NCI-H748 (cell line): ENCODE results near the gene EGF.

Source experiments
- DNase-seq: peaks from one replicate; lab custom pipeline; 2025; ENCODE audit not compliant: unreplicated experiment; lab: John Stamatoyannopoulos, UW

EGF gene

DNA sequence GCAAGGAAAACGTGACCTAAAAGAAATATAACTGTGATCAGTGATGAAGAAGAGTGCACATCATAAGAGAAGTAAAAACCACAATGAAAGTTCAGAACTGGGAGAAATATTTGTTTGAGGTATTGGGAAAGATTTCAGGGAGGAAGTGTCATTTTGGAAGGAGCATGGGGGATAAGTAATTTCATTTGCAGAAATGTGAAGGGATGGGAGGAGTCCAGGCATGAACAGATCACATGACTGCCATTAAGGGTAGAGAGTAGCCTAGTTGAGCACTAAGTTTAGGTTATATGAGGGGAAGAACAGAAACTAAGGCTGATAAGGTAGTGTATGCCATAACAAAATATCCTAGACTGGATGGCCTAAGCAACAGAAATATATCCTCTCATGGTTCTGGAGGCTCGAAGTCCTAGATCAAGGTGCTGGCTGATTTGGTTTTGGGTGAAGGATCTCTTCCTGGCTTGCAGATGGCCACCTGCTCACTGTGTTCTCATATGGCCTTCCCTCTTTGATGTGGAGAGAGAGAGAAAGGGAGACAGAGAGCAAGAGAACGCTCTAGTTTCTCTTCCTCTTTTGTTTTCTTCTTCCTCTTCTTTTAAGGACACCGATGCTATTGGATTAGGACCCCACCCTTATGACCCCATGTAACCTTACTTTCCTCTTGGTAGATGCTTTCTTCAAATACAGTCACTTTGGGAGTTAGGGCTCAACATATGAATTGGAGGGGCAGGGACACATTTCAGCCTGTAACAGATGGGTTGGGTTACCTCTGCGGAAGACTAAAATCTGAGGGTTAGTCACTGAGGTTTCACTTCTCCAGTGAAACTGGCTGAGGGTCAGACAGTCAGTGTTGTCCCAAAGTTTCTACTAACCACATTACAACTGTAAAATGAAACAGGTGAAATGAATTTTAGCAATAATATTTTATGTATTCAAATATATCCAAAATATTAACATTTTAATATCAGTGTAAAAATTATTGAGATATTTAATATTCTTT lies 77.9 kb downstream of the EGF start:
- DNase-seq: no peak

DNA sequence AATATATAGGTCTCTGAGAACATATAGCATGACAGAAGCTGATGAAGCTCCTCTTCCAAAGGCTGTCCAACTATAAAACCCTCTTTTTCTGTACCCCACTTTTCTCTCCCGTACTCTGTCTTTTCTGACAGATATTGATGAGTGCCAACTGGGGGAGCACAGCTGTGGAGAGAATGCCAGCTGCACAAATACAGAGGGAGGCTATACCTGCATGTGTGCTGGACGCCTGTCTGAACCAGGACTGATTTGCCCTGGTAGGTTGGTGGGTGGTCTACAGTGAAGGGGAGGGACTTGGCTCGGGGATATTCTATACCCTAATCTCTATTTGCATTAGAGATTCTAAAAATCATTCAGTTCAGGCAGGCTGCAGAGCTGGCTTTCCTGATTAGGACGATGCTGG lies 80.4 kb downstream of the EGF start:
- DNase-seq: no peak

GRCh38 chr4:109994415-109994827 lies 81.7 kb downstream of the EGF start:
- DNase-seq: no peak

GRCh38 chr4:109996526-109996925 lies 83.8 kb downstream of the EGF start:
- DNase-seq: no peak

DNA sequence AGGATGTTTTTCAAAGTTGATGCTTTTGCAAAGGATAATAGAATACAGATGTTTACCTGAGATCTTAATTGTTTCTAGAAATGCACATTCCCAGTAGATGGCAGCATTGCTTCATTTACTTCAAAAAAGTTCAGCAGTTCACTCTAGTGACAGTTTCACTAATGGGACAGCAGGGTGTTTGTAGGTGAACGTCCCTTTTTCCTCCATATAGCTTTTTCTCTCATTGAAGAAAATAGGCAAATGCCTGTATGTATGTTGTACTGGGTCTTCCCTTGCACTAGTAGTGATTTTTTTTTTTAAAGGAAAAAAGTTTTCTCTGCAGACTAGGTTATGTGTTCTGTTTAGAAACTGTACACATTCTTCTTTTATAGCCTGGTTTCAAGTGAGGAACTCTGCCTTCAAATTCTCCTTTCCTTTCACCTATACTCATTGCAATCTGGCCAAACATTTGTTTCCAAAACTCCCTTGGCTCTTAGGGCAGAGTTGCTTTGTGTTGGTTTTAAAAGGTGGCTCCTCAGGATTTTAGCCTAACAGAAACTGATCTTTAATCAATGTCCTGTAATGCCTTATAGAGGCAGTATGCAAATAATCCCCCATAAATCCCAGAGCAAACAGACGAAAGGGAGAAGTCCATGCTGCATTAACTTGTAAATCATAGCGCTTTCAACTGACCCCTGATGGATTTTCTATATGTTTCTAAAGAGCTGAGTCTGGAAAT lies 86.3 kb downstream of the EGF start:
- DNase-seq: peak; percentile 48

DNA sequence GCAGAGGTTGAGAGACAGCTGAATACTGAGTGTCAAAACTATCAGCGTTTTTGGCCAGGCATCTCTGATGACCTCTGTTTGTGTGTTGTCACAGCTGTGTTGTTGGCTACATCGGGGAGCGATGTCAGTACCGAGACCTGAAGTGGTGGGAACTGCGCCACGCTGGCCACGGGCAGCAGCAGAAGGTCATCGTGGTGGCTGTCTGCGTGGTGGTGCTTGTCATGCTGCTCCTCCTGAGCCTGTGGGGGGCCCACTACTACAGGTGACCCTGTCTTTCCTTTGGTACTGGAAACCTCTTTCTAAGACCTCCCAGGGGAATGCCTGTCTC lies 86.9 kb downstream of the EGF start:
- DNase-seq: no peak

DNA sequence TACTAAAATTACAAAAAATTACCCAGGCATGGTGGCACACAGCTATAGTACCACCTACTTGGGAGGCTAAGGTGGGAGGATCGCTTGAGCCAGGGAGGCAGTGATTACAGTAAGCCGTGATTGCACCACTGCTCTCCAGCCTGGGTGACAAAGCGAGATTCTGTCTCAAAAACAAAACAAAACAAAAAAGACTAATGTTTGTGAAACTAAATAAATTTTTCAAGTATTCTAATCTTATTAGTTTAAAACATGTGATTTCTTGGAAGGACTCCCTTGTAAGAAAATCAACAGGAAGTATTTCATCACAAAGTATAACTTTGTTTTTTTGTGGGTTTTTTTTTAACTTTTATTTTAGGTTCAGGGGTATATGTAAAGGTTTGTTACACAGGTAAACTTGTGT lies 89.6 kb downstream of the EGF start:
- DNase-seq: no peak

DNA sequence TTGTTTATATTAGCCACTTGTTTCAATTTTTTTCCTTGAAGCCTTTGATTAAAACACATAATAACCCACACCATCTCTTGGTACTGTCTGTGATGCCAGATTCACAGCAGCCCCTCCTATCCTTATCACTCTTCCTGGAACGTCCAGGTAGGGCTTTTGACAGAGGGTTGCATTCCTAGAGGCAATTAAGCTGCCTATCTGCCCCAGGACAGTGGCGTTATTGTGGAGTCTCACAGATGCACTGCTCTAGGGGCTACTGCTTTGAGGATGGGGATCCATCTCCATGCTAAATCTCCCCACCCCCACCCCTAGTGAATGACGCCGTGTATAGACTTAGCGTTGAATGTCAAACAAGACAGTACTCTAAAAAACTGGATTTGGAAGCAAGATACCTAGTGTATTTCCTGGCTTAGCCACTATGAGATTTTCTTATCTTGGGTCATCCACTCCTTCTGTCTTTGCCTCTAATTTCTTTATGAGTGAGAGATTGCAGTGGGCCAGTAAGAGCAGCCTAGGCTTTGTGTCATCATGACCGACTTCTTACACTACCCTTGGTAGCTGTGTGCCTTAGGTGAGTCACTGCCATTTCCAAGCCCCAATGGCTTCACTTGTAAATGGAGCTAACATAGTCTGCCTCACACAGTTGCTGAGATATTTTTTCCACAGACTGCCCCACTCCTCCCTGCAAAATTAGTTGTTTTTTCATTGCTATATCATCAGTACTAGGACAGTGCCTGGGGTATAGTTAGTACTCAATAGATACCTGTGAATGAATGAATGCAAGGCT lies 90.9 kb downstream of the EGF start:
- DNase-seq: no peak

- DNase-seq: no peak
These were observed 91.9 kb downstream of the EGF start for GRCh38 chr4:110004556-110004955.

GRCh38 chr4:110005461-110006056 lies 92.9 kb downstream of the EGF start:
- DNase-seq: peak; percentile 56

- no peak for DNase-seq
These were observed 94.5 kb downstream of the EGF start for GRCh38 chr4:110007217-110007616.

GRCh38 chr4:110008540-110008939 lies 95.9 kb downstream of the EGF start:
- DNase-seq: no peak

GRCh38 chr4:110009550-110009949 lies 96.9 kb downstream of the EGF start:
- peak; percentile 89 for DNase-seq

GRCh38 chr4:110010797-110011196 lies 98.1 kb downstream of the EGF start:
- no peak for DNase-seq

DNA sequence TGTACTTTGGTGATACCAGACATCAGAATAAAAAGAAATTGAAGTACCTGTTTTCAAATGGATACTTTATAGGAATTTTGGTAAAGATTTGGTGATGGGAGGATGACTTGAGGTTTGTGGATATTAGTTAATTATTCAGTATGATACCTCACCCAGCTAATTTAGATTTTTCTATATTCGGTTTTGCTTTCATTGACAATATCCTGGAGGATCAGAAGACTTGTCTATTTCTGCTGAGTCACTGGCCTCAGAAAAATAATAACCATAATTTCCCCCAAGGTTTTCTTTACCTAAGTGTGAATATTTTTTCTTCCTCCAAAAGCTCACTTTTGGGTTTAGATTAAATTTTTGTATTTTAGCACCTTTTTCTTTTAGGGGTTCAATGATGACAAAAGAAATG lies 100.2 kb downstream of the EGF start:
- DNase-seq: no peak

DNA sequence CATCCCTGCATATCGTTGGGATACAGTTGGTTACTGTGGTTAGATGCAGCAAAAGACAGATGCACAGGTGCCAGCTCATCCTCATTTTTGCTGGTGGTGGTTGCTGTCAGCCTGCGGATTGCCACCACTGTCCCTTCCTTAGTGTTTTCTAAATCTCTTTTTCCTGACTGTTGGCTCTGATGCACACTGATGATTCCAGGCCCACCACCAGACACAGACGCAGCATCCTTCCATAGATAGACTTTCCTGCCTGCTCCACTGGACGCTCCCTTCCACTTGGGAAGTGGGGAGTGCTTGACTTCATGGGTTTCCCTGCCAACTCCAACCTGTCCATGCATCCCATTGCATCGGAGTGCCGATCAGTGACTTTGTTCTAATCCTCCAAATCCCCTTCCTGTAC lies 101.5 kb downstream of the EGF start:
- DNase-seq: no peak

DNA sequence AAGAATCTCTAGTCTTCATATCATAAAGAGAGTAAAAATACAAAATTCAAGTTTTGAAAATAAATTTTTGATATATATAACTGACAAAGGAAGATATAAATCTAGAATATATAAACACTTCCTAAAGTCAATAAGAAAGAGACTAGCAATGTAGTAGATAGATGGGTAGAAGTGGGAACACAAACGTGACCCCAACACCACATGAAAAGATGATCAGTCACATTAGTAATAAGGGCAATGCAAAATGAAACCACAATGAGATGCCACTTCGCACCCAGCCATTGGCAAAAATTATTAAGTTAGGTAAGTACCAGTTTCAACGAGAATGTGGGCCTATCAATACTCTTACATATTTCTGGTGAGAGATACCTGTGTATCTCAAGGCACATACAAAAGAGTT lies 106.5 kb downstream of the EGF start:
- no peak for DNase-seq

GRCh38 chr4:110020139-110020538 lies 107.5 kb downstream of the EGF start:
- no peak for DNase-seq

DNA sequence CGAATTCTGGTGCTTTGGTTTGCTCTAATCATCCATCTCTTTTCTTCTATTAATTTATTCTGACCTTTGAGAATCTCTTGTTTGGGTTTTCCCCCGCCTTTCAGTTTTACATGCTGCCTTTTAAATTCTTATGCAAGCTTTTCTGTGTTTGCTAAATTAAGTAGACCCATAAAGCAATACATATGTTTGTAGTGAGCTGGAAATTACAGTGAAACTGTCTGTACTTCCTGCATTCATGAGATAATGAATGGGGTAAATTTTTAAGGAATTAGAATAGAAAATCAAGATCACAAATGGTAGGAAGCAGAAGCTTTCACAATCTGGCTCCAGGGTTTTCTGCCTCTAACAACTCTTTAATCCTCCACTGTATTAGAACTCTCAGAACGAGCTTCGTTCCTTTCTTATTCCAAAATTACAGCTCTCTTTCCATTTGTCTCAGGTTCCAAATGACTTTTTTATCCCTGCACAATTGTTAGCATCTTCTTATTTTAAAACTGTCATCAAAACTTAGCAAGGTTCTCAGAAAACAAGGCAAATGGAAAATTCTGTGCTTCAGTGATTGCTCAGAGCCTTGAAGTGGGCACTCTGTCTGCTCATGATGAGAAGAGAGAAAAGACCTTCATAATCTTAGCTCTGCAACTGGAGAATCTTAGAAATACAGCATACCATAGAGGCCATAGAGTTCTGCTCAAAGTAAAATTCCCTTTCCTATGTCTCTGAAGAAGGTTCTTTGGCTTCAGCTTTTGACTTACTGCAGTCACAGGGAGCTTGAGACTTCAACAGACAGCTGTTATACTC lies 108.2 kb downstream of the EGF start:
- no peak for DNase-seq

DNA sequence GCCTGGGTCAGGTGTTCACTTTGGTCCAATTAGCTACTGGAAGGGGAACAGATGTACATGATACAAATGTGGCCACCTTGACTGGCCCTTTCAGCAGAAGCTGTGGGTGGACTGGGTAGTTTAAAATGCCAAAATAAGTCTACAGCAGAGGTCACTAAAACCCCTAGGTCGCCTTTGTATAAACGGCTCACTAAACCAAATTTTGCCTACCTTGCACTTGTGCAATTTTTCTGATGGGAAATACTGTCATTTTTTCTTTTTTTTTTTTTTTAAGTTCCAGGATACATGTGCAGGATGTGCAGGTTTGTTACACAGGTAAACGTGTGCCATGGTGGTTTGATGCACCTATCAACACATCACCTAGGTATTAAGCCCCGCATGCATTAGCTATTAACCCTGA lies 109.8 kb downstream of the EGF start:
- no peak for DNase-seq
